ENCODE results near the gene CD27. TPM values are rescaled to one million over a fixed set of nuclear protein-coding genes. Genes with fewer than 3 reads are reported as not detected.

CD27 gene
- total RNA-seq, 2 experiments from 2014 or later: 18.0 to 48.3 TPM

GRCh38 chr12:6407236-6407954 is 37.4 kb upstream of the CD27 start:
- Histone ChIP-seq H3K4me3 (ENCODE audit: low read depth, low read length, poor library complexity, severe bottlenecking) (no peak overlapping the region), H3K27ac (ENCODE audit: low read depth, low read length, poor library complexity, severe bottlenecking) (no peak overlapping the region), H3K4me2 (ENCODE audit: low read length) (no peak overlapping the region), H3K4me1 (ENCODE audit: insufficient read depth, low read length, poor library complexity, severe bottlenecking) (no peaks in the 10 kb centered on the region), H4K20me1 (ENCODE audit: insufficient read depth, low read length) (no peaks in the 10 kb centered on the region), H3K36me3 (ENCODE audit: insufficient read depth, low read length) (no peaks in the 10 kb centered on the region), H3K9me3 (ENCODE audit: low read length) (no peaks in the 10 kb centered on the region), H3K9me2 (ENCODE audit: insufficient read depth, low read length) (no peaks in the 10 kb centered on the region), H2AFZ (ENCODE audit: low read length) (no peak overlapping the region), H3K79me2 (ENCODE audit: insufficient read depth, low read depth, low read length) (no peaks in the 10 kb centered on the region)
- POLR2A ChIA-PET: no interaction called here
- CTCF ChIA-PET (ENCODE audit: unreplicated experiment): no interaction called here
- BruUV-seq (replicated peaks): no TSS peak
- no peak for TF ChIP-seq CTCF (conservative IDR thresholded peaks at IDR 0.05; ENCODE audit: low read length)
- no peak for TF ChIP-seq EZH2phosphoT487 (IDR thresholded peaks at IDR 0.05; ENCODE audit: borderline replicate concordance, low read depth, low read length)
- intact Hi-C loops (cut with micrococcal nuclease; ENCODE audit: unreplicated experiment): no loop called here
- no peak for DNase-seq (ENCODE audit: low spot score)

GRCh38 chr12:6416596-6416995 is 28.2 kb upstream of the CD27 start:
- H4K20me1 ChIP-seq (ENCODE audit: insufficient read depth, low read length): no peaks in the 10 kb centered on the region
- intact Hi-C loops (cut with micrococcal nuclease; ENCODE audit: unreplicated experiment): no loop called here
- no peaks in the 10 kb centered on the region for H3K9me2 ChIP-seq (ENCODE audit: insufficient read depth, low read length)
- H3K79me2 ChIP-seq (ENCODE audit: insufficient read depth, low read depth, low read length): no peaks in the 10 kb centered on the region
- H2AFZ ChIP-seq (ENCODE audit: low read length): no peak overlapping the region
- TF ChIP-seq EZH2phosphoT487 (IDR thresholded peaks at IDR 0.05; ENCODE audit: borderline replicate concordance, low read depth, low read length) (no peak), CTCF (conservative IDR thresholded peaks at IDR 0.05; ENCODE audit: low read length) (no peak)
- H3K27ac ChIP-seq (ENCODE audit: low read depth, low read length, poor library complexity, severe bottlenecking): no peak overlapping the region
- CTCF ChIA-PET (ENCODE audit: unreplicated experiment): no interaction called here
- POLR2A ChIA-PET: interaction anchor here (0.5 kb wide), 1 partner anchor 117 kb away, joined by 3 read pairs; the partner anchor contains the start of gene GAPDH
- no peaks in the 10 kb centered on the region for H3K36me3 ChIP-seq (ENCODE audit: insufficient read depth, low read length)
- H3K9me3 ChIP-seq (ENCODE audit: low read length): no peaks in the 10 kb centered on the region
- peaks cover 6% of the 10 kb centered on the region for H3K4me1 ChIP-seq (ENCODE audit: insufficient read depth, low read length, poor library complexity, severe bottlenecking)
- H3K4me3 ChIP-seq (ENCODE audit: low read depth, low read length, poor library complexity, severe bottlenecking): no peak overlapping the region
- no TSS peak for BruUV-seq (replicated peaks)
- H3K4me2 ChIP-seq (ENCODE audit: low read length): no peak overlapping the region
- DNase-seq (ENCODE audit: low spot score): no peak

GRCh38 chr12:6418796-6419195 is 26.0 kb upstream of the CD27 start:
- no peaks in the 10 kb centered on the region for H3K9me2 ChIP-seq (ENCODE audit: insufficient read depth, low read length)
- H3K27ac ChIP-seq (ENCODE audit: low read depth, low read length, poor library complexity, severe bottlenecking): no peak overlapping the region
- H3K4me2 ChIP-seq (ENCODE audit: low read length): no peak overlapping the region
- peaks cover 15% of the 10 kb centered on the region for H3K4me1 ChIP-seq (ENCODE audit: insufficient read depth, low read length, poor library complexity, severe bottlenecking)
- DNase-seq (ENCODE audit: low spot score): no peak
- no TSS peak for BruUV-seq (replicated peaks)
- H3K36me3 ChIP-seq (ENCODE audit: insufficient read depth, low read length): no peaks in the 10 kb centered on the region
- no peaks in the 10 kb centered on the region for H3K9me3 ChIP-seq (ENCODE audit: low read length)
- ChIA-PET CTCF (ENCODE audit: unreplicated experiment) (no interaction called here), POLR2A (interaction anchor here (1.1 kb wide), 1 partner anchor 51 kb away, joined by 3 read pairs; no protein-coding TSS in a partner anchor)
- intact Hi-C loops (cut with micrococcal nuclease; ENCODE audit: unreplicated experiment): no loop called here
- H4K20me1 ChIP-seq (ENCODE audit: insufficient read depth, low read length): no peaks in the 10 kb centered on the region
- no peak overlapping the region for H2AFZ ChIP-seq (ENCODE audit: low read length)
- TF ChIP-seq CTCF (conservative IDR thresholded peaks at IDR 0.05; ENCODE audit: low read length): no peak
- no peak for TF ChIP-seq EZH2phosphoT487 (IDR thresholded peaks at IDR 0.05; ENCODE audit: borderline replicate concordance, low read depth, low read length)
- H3K4me3 ChIP-seq (ENCODE audit: low read depth, low read length, poor library complexity, severe bottlenecking): no peak overlapping the region
- H3K79me2 ChIP-seq (ENCODE audit: insufficient read depth, low read depth, low read length): no peaks in the 10 kb centered on the region

Measured in OCI-LY7 (cell line).